Sigmoid colon (tissue), 4 donors: ENCODE results near the gene ANAPC16.

Experiments used
- CTCF ChIP-seq, 4 experiments: fragments of 450-650 bp in 3 of 4; fragments of 200-600 bp in 1 of 4; IDR thresholded peaks; one replicate each; pipeline ENCODE4 v1.5.1; 2016 to 2019; ENCODE audit warnings: antibody characterized with exemption in 4 of 4, mild to moderate bottlenecking in 3 of 4, moderate library complexity in 2 of 4
- EP300 ChIP-seq, 4 donors: sonication (generic); formaldehyde crosslinking; IDR thresholded peaks; one replicate each; pipeline ENCODE4 v1.6.1; 2017; ENCODE audit warnings: antibody characterized with exemption in 4 of 4
- POLR2A ChIP-seq, 2 donors: fragments of 450-650 bp; IDR thresholded peaks; one replicate each; pipeline ENCODE4 v1.6.1; 2016; ENCODE audit warnings: antibody characterized with exemption in 2 of 2, mild to moderate bottlenecking in 2 of 2, moderate library complexity in 2 of 2
- POLR2AphosphoS5 ChIP-seq, 4 donors: sonication (generic); formaldehyde crosslinking; IDR thresholded peaks; one replicate each; pipeline ENCODE4 v1.6.1; 2017; ENCODE audit warnings: antibody characterized with exemption in 4 of 4

- TF ChIP-seq CTCF (IDR thresholded peaks at IDR 0.05) (no peak), POLR2A (IDR thresholded peaks at IDR 0.05) (no peak), EP300 (IDR thresholded peaks at IDR 0.05) (no peak), POLR2AphosphoS5 (IDR thresholded peaks at IDR 0.05) (no peak)
Measured at GRCh38 chr10:72177454-72177853, 38.4 kb upstream of the ANAPC16 start.
